Measurements from ENCODE around the gene RPS2.

DNA sequence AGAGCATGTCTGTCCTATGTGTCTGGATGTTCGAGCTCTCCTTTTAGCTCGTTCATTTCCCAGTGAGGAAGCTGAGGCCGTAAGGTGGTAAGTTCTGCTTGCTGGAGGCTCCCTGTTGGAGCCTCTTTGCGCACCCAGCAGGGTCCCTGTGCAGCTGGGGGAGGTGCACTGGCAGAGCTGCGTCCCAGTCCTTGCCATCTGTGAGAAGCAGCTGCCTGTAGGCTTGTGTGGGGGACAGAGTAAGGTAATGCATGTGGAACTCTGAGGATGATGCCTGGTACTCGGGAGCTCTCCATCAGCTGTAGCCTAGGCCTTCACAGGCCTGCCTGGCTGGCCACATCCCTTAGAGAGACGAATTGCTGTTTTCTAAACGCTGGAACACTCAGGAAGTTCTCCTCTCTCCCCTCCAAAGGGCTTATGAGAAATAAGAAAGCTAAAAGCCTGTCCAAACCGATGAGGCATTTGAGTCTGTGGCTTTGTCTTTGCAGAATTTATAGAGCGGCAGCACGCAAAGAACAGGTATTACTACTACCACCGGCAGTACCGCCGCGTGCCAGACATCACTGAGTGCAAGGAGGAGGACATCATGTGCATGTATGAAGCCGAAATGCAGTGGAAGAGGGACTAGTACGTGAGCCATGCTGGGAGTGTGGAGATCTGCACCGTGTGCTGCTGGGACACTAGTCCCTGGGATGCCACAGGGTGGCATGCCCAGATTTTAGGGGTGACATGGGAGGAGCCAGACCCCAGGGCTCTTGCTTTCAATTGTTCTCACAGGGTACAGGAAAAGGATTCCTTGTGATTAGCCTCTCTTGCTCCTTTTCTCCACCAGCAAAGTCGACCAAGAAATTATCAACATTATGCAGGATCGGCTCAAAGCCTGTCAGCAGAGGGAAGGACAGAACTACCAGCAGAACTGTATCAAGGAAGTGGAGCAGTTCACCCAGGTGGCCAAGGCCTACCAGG is 3.7 kb downstream of the RPS2 start:
- TF ChIP-seq CTCF (conservative IDR thresholded peaks at IDR 0.05; ENCODE audit: low read length), result peak; percentile 27; the same call in 1 of the 2 replicates
- TF ChIP-seq EZH2phosphoT487 (IDR thresholded peaks at IDR 0.05; ENCODE audit: borderline replicate concordance, low read depth, low read length), result no peak

Data from OCI-LY7 (cell line).